GM12801 (cell line): ENCODE data around the gene ABCC8.

Experiments
- TF ChIP-seq, protein P1 (sequence below): IDR thresholded peaks from one replicate; pipeline ENCODE4 v1.5.1; 2011; ENCODE audit warnings: control low read depth; ENCODE audit not compliant: insufficient read length; ENCODE audit errors: extremely low read depth

The ABCC8 gene

DNA sequence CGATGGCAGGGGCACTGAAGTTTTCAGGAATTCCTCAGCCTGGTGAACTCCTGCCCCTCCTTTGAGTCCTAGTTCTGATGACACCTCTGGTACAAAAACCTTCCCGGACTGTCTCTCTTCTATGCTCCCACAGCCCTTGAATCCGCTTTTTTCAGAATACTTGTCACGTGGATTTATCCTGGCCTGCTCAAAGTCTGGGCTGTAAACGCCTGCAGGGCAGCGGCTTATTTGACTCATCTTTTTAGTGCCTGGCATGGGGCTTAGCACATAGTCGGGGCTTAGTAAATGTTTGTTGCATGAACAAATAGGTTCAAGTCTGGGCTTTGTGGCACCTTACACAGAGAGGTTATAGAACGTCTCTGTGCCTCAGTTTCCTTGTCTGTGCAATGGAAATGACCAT is 74.8 kb downstream of the ABCC8 start:
- TF ChIP-seq, protein P1, sequence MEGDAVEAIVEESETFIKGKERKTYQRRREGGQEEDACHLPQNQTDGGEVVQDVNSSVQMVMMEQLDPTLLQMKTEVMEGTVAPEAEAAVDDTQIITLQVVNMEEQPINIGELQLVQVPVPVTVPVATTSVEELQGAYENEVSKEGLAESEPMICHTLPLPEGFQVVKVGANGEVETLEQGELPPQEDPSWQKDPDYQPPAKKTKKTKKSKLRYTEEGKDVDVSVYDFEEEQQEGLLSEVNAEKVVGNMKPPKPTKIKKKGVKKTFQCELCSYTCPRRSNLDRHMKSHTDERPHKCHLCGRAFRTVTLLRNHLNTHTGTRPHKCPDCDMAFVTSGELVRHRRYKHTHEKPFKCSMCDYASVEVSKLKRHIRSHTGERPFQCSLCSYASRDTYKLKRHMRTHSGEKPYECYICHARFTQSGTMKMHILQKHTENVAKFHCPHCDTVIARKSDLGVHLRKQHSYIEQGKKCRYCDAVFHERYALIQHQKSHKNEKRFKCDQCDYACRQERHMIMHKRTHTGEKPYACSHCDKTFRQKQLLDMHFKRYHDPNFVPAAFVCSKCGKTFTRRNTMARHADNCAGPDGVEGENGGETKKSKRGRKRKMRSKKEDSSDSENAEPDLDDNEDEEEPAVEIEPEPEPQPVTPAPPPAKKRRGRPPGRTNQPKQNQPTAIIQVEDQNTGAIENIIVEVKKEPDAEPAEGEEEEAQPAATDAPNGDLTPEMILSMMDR: no peak

DNA sequence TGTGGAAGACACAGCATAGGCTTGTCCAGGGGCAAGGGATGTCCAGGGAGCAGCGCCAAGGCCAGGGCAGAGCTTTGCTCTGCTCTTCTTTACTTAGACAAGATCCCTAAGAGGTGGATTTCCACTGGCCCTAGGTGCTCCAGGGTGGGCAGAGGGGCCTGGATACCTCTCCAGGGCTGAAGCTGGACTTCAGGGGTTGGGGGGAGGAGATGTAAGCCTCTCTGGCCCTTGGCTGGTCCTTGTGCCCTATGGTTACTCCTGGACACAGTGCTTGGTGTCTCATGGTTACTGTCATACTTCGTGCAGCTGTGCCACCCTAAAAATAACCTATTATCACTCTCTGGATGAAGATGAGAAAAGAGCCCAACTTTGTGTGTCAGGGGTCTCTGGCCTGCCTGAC is 75.3 kb downstream of the ABCC8 start:
- TF ChIP-seq, protein P1: no peak

DNA sequence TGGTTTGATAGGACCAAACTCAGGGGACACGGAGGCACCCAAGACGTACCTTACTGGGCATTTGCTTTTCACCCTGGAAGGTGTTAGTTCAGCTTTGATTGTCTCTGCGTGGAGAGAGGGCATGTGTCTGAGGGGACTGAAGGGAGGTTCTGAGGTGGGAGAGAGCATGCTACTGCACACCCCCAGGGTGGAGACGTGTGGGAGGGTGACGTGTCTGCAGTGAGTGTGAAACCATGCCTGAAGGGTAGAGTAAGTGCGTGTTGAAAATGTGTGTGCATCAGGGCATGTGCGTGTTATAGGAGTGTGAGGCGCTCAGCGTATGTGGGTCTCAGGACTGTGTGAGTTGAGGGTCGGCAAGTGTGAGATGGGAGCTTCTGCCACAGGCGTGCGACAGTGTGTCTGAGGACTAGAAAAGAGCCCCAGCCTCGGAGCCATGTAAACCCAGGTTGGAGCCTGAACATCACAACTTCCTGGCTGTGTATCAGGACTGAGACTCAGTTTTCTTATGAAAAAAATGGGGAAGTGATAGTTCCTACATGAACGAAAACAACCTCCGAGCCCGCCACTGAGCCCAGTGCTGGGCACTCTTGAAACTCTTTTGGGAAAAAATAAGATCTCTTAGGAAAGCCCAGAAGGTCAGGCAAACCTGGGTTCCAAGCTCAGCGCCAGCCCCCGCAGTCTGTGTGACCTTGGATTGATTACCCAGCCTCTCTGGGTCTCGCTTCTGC is 76.4 kb downstream of the ABCC8 start:
- TF ChIP-seq, protein P1: no peak

DNA sequence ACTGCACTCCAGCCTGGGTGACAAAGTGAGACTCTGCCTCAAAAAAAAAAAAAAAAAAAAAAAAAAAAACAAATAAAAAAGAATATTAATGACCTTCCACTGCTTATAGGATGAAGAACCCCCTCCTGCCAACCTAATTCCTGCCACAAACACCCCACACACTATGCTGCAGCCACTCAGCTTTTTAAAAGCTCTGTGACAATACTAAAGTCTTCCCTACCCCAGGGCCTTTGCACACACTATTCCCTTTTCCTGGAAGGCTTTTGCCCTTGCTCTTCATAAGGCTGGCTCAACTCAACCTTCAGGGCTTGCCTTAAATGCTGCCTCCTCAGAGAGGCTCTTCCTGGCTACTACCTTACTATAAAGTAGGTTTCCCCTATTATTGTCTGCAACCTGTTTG is 77.4 kb downstream of the ABCC8 start:
- TF ChIP-seq, protein P1: no peak

DNA sequence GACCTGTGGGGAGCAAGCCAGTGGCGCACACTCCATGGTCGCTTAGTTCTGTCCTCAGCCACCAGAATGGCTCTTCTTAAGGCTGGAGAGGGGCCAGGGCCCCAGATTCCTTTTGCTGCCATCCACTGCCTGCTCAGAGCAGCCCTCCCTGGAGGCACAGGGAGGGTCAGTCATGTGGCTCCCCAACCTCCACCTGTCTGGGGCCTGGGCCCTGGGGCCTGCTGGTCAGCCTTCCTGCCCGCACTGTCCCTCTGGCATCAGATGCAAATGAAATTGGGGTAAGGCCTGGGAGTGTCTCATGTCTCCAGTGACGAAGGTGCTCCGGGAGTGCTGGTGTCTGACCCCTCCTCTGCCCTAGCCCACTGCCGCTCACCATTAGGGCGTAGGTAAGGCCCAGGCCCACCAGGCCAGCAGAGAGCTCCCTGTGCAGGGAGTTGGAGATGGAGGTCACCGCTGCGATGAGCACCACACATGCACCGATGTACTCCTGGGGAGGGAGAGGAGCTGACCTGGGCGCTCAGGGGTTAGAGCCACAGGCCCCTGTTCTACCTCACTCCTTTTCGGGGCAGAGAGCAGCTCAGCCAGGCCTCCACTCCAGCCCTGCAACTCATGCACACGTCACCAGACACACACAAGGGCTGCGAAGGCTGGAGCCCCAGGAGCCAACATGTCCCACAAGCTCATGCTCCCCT is 79.2 kb downstream of the ABCC8 start:
- TF ChIP-seq, protein P1: no peak

DNA sequence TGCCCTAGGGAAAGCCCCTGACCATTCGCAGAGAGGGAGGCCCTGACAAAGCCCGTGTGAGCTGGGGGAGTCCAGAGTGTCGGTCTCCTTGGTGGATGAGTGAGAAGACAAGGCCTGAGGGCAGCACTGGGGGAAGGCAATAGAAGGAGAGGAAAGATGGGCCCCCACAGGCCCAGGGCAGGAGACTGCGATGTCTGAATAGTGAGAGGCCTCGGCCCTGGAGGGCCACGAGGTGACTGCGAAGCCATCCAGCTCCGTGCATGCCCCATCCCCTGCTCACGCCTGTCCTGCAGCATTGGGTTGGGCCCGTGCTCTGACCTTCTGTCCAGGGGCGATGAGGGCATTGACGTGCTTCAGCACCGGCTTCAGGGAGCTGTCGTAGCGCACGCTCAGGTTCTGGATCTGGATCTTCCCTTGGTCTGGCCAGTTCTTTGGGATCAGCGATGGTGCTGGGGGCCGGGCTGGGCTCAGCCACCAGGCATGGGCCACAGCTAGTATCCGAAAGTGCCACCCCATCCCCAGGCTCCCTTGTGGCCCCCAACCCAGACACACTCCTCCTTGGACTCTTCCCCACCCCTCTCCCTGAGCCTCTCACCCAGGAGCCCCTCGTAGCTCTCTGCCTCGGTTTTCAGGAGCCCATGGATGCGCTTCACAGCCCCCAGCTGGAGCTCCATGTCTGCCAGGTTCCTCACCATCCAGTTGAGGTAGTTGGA is 79.9 kb downstream of the ABCC8 start:
- TF ChIP-seq, protein P1: no peak

DNA sequence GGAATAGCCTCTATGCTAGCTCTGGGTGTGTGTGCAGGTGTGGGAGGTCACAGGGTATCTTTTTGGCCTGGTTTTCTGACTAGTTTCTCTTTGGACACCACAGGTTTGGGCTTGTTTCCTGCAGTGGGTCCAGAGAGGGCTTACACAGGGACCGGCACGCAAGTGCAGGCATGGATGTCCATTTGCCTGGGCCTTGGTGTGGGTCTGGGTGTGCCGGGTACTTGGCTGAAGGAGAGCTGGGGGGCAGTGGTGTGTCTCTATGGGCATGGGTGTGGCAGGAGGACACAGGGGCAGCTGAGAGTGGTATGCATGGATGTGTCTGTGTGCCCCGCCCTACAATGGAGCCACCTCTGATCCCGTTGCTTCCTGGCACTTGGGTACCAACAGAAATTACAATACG is 80.7 kb downstream of the ABCC8 start:
- TF ChIP-seq, protein P1: no peak
